Measurements from ENCODE around the gene ECHDC1. TPM values are rescaled to one million over a fixed set of nuclear protein-coding genes. Genes with fewer than 3 reads are reported as not detected.

Gene ECHDC1
- polyA plus RNA-seq, 1 donor from 2014 or later: 95.7 TPM

DNA sequence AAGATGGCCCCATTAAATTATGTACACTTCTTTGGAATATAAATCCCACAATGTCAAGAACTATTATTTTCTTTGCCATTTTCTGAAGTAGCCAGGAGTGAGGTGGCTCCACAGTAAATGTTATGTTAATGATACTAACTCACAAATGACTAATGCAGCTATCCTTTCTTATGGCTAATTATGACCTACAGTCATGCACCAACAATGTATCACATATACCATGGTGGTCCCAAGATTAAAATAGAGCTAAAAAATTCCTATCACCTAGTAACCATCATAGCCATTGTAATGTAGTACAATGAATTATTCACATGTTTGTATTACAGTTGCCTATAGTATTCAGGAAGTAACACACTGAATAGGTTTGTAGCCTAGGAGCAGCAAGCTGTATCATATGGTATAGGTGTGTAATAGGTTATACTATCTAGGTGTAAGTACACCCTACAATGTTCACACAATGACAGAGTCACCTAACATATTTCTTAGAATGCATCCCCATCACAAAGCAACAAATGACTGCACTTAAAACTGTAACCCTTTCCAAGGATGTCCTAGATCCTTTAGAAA is 15.3 kb downstream of the ECHDC1 start:
- H3F3A ChIP-seq (ENCODE audit: insufficient read depth, low read length, poor library complexity, severe bottlenecking): no peaks in the 10 kb centered on the region
- no peaks in the 10 kb centered on the region for H3K27me3 ChIP-seq (ENCODE audit: insufficient read depth, low read depth, low read length)
- no peak overlapping the region for H2AFZ ChIP-seq (ENCODE audit: low read depth, low read length)
- no peak for TF ChIP-seq TAF1 (IDR thresholded peaks at IDR 0.05; ENCODE audit: low read depth)
- no peak for TF ChIP-seq SMC3 (conservative IDR thresholded peaks at IDR 0.05; ENCODE audit: poor library complexity)
- TF ChIP-seq CTCF (IDR thresholded peaks at IDR 0.05; ENCODE audit: poor library complexity, severe bottlenecking): no peak
- no peak for TF ChIP-seq MXI1 (conservative IDR thresholded peaks at IDR 0.05; ENCODE audit: poor library complexity, severe bottlenecking)
- no peak for TF ChIP-seq EP300 (conservative IDR thresholded peaks at IDR 0.05; ENCODE audit: poor library complexity, severe bottlenecking)
- TF ChIP-seq RAD21 (conservative IDR thresholded peaks at IDR 0.05): no peak
- TF ChIP-seq, protein P1, sequence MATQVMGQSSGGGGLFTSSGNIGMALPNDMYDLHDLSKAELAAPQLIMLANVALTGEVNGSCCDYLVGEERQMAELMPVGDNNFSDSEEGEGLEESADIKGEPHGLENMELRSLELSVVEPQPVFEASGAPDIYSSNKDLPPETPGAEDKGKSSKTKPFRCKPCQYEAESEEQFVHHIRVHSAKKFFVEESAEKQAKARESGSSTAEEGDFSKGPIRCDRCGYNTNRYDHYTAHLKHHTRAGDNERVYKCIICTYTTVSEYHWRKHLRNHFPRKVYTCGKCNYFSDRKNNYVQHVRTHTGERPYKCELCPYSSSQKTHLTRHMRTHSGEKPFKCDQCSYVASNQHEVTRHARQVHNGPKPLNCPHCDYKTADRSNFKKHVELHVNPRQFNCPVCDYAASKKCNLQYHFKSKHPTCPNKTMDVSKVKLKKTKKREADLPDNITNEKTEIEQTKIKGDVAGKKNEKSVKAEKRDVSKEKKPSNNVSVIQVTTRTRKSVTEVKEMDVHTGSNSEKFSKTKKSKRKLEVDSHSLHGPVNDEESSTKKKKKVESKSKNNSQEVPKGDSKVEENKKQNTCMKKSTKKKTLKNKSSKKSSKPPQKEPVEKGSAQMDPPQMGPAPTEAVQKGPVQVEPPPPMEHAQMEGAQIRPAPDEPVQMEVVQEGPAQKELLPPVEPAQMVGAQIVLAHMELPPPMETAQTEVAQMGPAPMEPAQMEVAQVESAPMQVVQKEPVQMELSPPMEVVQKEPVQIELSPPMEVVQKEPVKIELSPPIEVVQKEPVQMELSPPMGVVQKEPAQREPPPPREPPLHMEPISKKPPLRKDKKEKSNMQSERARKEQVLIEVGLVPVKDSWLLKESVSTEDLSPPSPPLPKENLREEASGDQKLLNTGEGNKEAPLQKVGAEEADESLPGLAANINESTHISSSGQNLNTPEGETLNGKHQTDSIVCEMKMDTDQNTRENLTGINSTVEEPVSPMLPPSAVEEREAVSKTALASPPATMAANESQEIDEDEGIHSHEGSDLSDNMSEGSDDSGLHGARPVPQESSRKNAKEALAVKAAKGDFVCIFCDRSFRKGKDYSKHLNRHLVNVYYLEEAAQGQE (IDR thresholded peaks at IDR 0.05; ENCODE audit: borderline replicate concordance): no peak
- no peak for TF ChIP-seq EZH2 (IDR thresholded peaks at IDR 0.05; ENCODE audit: borderline replicate concordance, insufficient read depth, low read length, poor library complexity, severe bottlenecking)
- TF ChIP-seq POLR2AphosphoS5 (IDR thresholded peaks at IDR 0.05): no peak
- H3K79me2 ChIP-seq (replicated peaks; ENCODE audit: insufficient read depth, low read length): no peaks in the 10 kb centered on the region
- no peak overlapping the region for H3K4me2 ChIP-seq (ENCODE audit: low read length)
- H3K27ac ChIP-seq (ENCODE audit: low read length): no peak overlapping the region
- H4K20me1 ChIP-seq (ENCODE audit: insufficient read depth): no peaks in the 10 kb centered on the region
- no peaks in the 10 kb centered on the region for H3K9me2 ChIP-seq (ENCODE audit: insufficient read depth, low read length)
- no peak overlapping the region for H3K4me3 ChIP-seq (ENCODE audit: low read length)
- H3K36me3 ChIP-seq (ENCODE audit: insufficient read depth, low read length): no peaks in the 10 kb centered on the region
- no peaks in the 10 kb centered on the region for H3K9me3 ChIP-seq (ENCODE audit: low read length)
- no peak overlapping the region for H3K9ac ChIP-seq (ENCODE audit: low read length)

- Histone ChIP-seq H3K9me3 (ENCODE audit: low read length) (no peaks in the 10 kb centered on the region), H3K9ac (ENCODE audit: low read length) (no peak overlapping the region), H2AFZ (ENCODE audit: low read depth, low read length) (no peak overlapping the region), H3K79me2 (replicated peaks; ENCODE audit: insufficient read depth, low read length) (no peaks in the 10 kb centered on the region), H3F3A (ENCODE audit: insufficient read depth, low read length, poor library complexity, severe bottlenecking) (no peaks in the 10 kb centered on the region), H3K4me2 (ENCODE audit: low read length) (no peak overlapping the region), H3K36me3 (ENCODE audit: insufficient read depth, low read length) (no peaks in the 10 kb centered on the region), H3K9me2 (ENCODE audit: insufficient read depth, low read length) (no peaks in the 10 kb centered on the region), H3K27ac (ENCODE audit: low read length) (no peak overlapping the region), H3K4me3 (ENCODE audit: low read length) (no peak overlapping the region), H4K20me1 (ENCODE audit: insufficient read depth) (no peaks in the 10 kb centered on the region), H3K27me3 (ENCODE audit: insufficient read depth, low read depth, low read length) (no peaks in the 10 kb centered on the region)
- TF ChIP-seq SMC3 (conservative IDR thresholded peaks at IDR 0.05; ENCODE audit: poor library complexity): no peak
- no peak for TF ChIP-seq EP300 (conservative IDR thresholded peaks at IDR 0.05; ENCODE audit: poor library complexity, severe bottlenecking)
- TF ChIP-seq TAF1 (IDR thresholded peaks at IDR 0.05; ENCODE audit: low read depth): no peak
- no peak for TF ChIP-seq MXI1 (conservative IDR thresholded peaks at IDR 0.05; ENCODE audit: poor library complexity, severe bottlenecking)
- no peak for TF ChIP-seq POLR2AphosphoS5 (IDR thresholded peaks at IDR 0.05)
- TF ChIP-seq EZH2 (IDR thresholded peaks at IDR 0.05; ENCODE audit: borderline replicate concordance, insufficient read depth, low read length, poor library complexity, severe bottlenecking): no peak
- no peak for TF ChIP-seq RAD21 (conservative IDR thresholded peaks at IDR 0.05)
- no peak for TF ChIP-seq CTCF (IDR thresholded peaks at IDR 0.05; ENCODE audit: poor library complexity, severe bottlenecking)
- TF ChIP-seq, protein P1 (IDR thresholded peaks at IDR 0.05; ENCODE audit: borderline replicate concordance): no peak
Observed at GRCh38 chr6:127319686-127320085, 23.7 kb downstream of the ECHDC1 start.

Data from neural cell (in vitro differentiated cells).